Thoracic aorta (tissue), 2 donors: ENCODE measurements around the gene NT5C1A. TPM values are rescaled to one million over a fixed set of nuclear protein-coding genes. Genes with fewer than 3 reads are reported as not detected.
A peak's percentile ranks its signal among the peaks of the same experiment; 100 is the strongest.

ENCODE experiments used
- ATAC-seq: fragments of 150-250 bp; one replicate; pipeline ENCODE4 v1.8.0; 2017; ENCODE audit warnings: low read depth; ENCODE audit not compliant: insufficient number of reproducible peaks, low FRiP score
- DNase-seq: peaks from one replicate; pipeline ENCODE4 v3.0.0-alpha.2; 2020; ENCODE audit warnings: low spot score
- H3K27ac ChIP-seq, 2 donors: fragments of 200-600 bp; sonication (generic); 1 replicate in 1 of 2; 2 replicates in 1 of 2; pipeline ENCODE4 v1.5.1; 2016; ENCODE audit warnings: mild to moderate bottlenecking in 2 of 2, moderate library complexity in 2 of 2
- H3K27me3 ChIP-seq: fragments of 200-600 bp; sonication (generic); replicated peaks from 2 replicates; pipeline ENCODE4 v1.6.0; 2016; ENCODE audit warnings: mild to moderate bottlenecking; ENCODE audit not compliant: insufficient read depth
- H3K36me3 ChIP-seq: fragments of 200-600 bp; sonication (generic); one replicate; pipeline ENCODE4 v1.5.1; 2016
- H3K4me1 ChIP-seq, 2 donors: fragments of 200-600 bp; sonication (generic); 1 replicate in 1 of 2; 2 replicates in 1 of 2; pipeline versions ENCODE4 v1.5.1 to v1.6.0; 2016; ENCODE audit warnings: low read depth in 2 of 2, mild to moderate bottlenecking in 1 of 2; ENCODE audit not compliant: control insufficient read depth in 1 of 2
- H3K4me3 ChIP-seq: fragments of 200-600 bp; sonication (generic); 2 replicates; pipeline ENCODE4 v1.5.1; 2016; ENCODE audit warnings: mild to moderate bottlenecking
- H3K9me3 ChIP-seq: fragments of 200-600 bp; sonication (generic); 2 replicates; pipeline ENCODE4 v1.5.1; 2016
- CTCF ChIP-seq: fragments of 200-600 bp; sonication (generic); IDR thresholded peaks from one replicate; pipeline ENCODE4 v1.5.1; 2019; ENCODE audit warnings: antibody characterized with exemption
- total RNA-seq, 2 donors: library from RNA; depleted of rRNA; stranded (reverse); fragments of >200 nt; gene quantifications; one replicate each; pipeline versions ENCODE4 v1.1.0 to v1.2.3, GENCODE V29; 2016

The NT5C1A gene
- total RNA-seq, 2 donors from 2014 or later: 2.8 TPM; not detected in 1

DNA sequence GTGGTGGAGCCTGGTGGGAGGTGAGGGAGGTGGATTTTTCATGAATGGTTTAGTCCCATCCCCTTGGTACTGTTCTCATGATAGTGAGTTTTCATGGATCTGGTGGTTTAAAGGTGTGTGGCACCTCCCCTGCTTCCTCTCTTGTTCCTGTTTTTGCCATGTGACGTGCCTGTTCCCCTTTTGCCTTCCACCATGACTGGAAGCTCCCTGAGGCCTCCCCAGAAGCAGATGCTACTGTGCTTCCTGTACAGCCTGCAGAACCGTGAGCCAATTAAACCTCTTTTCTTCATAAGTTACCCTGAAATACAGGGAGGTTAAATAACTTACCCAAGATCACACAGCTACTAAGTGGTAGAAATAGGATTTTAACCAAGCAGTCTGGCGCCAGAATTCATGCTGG lies 28.2 kb downstream of the NT5C1A start:
- no peak for TF ChIP-seq CTCF
- Histone ChIP-seq H3K4me1 (peaks cover 10 to 68% of the 10 kb centered on the region in 2 donors), H3K36me3 (no peaks in the 10 kb centered on the region), H3K27ac (peak overlapping the region; percentile 80 to 89), H3K4me3 (no peak overlapping the region), H3K27me3 (no peaks in the 10 kb centered on the region), H3K9me3 (no peaks in the 10 kb centered on the region)
- DNase-seq: no peak
- no peak for ATAC-seq

GRCh38 chr1:39642796-39643195 lies 29.1 kb downstream of the NT5C1A start:
- Histone ChIP-seq H3K27me3 (no peaks in the 10 kb centered on the region), H3K36me3 (no peaks in the 10 kb centered on the region), H3K4me3 (no peak overlapping the region), H3K9me3 (no peaks in the 10 kb centered on the region), H3K27ac (peak overlapping the region; percentile 80 to 89), H3K4me1 (peaks cover 10 to 75% of the 10 kb centered on the region in 2 donors)
- no peak for TF ChIP-seq CTCF
- DNase-seq (no peak), ATAC-seq (peak; percentile 37)

DNA sequence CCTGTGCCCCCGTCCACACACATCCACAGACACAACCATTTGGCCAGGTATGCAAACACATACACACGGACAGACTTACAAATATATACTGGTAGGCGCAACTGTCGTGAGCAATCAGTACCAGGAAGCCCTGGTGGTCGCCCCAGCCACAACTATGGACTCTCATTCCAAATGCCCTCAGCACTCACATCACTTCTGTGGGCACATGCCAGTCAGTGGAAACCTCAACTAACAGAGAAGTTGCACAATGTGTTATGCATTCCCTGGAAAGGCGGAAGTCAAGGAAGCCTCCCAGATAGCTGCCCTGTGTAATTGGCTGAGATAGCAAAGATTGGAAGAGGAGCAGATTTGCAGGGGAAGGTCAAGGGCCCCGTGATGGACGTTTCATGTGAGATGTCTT lies 31.0 kb downstream of the NT5C1A start:
- TF ChIP-seq CTCF: no peak
- Histone ChIP-seq H3K27ac (peak overlapping the region; percentile 88 to 90), H3K36me3 (no peaks in the 10 kb centered on the region), H3K4me1 (peaks cover 10 to 75% of the 10 kb centered on the region in 2 donors), H3K4me3 (no peak overlapping the region), H3K9me3 (no peaks in the 10 kb centered on the region), H3K27me3 (no peaks in the 10 kb centered on the region)
- DNase-seq (no peak), ATAC-seq (no peak)

GRCh38 chr1:39639305-39640130 lies 32.4 kb downstream of the NT5C1A start, which contains the start of gene HEYL:
TSS of gene HEYL (minus strand) at chr1:39639643. CDS start at chr1:39639625, 18 bp downstream.
- peak within 1 kb of the TSS; percentile 88 to 90 for H3K27ac ChIP-seq
- DNase-seq (peak; percentile 26), ATAC-seq (peak; percentile 56)
- H3K27me3 ChIP-seq: no peaks in the 10 kb centered on the region
- peak; percentile 66 for TF ChIP-seq CTCF
- no peaks in the 10 kb centered on the region for H3K36me3 ChIP-seq
- peak within 1 kb of the TSS; percentile 86 for H3K4me3 ChIP-seq
- no peaks in the 10 kb centered on the region for H3K9me3 ChIP-seq
- peaks cover 13 to 81% of the 10 kb centered on the region in 2 donors for H3K4me1 ChIP-seq

- DNase-seq (no peak), ATAC-seq (no peak)
- Histone ChIP-seq H3K4me1 (peaks cover 14 to 87% of the 10 kb centered on the region in 2 donors), H3K27ac (peak overlapping the region; percentile 88 to 90), H3K27me3 (no peaks in the 10 kb centered on the region), H3K9me3 (no peaks in the 10 kb centered on the region), H3K36me3 (no peaks in the 10 kb centered on the region), H3K4me3 (peak overlapping the region; percentile 86)
- TF ChIP-seq CTCF: no peak
Measured at GRCh38 chr1:39638965-39639304, 33.0 kb downstream of the NT5C1A start.
